Stomach smooth muscle (tissue), 2 donors: ENCODE measurements around the gene VPS9D1.
"Not testable (repeated sequence)": the region's sequence is repeated elsewhere in the genome, so short reads cannot be mapped to it uniquely, and the experiment has no call there.

Experiments used
- H3K27ac ChIP-seq: one replicate; pipeline ENCODE4 v1.7.0; 2013; ENCODE audit warnings: mild to moderate bottlenecking, low read length, inconsistent platforms
- H3K27me3 ChIP-seq, 2 donors: one replicate each; pipeline ENCODE4 v1.7.0; 2013; ENCODE audit warnings: low read length in 2 of 2; ENCODE audit not compliant: insufficient read depth in 2 of 2, control insufficient read depth in 1 of 2
- H3K36me3 ChIP-seq, 2 donors: one replicate each; pipeline ENCODE4 v1.7.0; 2013; ENCODE audit warnings: low read length in 2 of 2; ENCODE audit not compliant: control insufficient read depth in 2 of 2, insufficient read depth in 2 of 2
- H3K4me1 ChIP-seq: one replicate; pipeline ENCODE4 v1.7.0; 2013; ENCODE audit warnings: low read length; ENCODE audit not compliant: control insufficient read depth, insufficient read depth
- H3K4me3 ChIP-seq, 2 donors: one replicate each; pipeline ENCODE4 v1.7.0; 2013; ENCODE audit warnings: low read length in 2 of 2
- H3K9ac ChIP-seq, 2 donors: one replicate each; pipeline ENCODE4 v1.7.0; 2013; ENCODE audit warnings: low read length in 2 of 2, mild to moderate bottlenecking in 1 of 2
- H3K9me3 ChIP-seq, 2 donors: one replicate each; pipeline ENCODE4 v1.7.0; 2013; ENCODE audit warnings: low read length in 2 of 2; ENCODE audit not compliant: control insufficient read depth in 2 of 2
- donor health status: healthy.
- donor health status: Pancreatic carcinoma.

The VPS9D1 gene

GRCh38 chr16:89699629-89700099 lies 21.0 kb downstream of the VPS9D1 start:
- H3K4me3 ChIP-seq, result peak overlapping the region; percentile 75 to 78
- peak overlapping the region; percentile 53 for H3K27ac ChIP-seq
- H3K4me1 ChIP-seq, result peaks cover 19% of the 10 kb centered on the region
- not testable (repeated sequence) for H3K9me3 ChIP-seq, H3K36me3 ChIP-seq
- H3K9ac ChIP-seq, result peak overlapping the region in 1 of 2 donors; percentile 60
- H3K27me3 ChIP-seq, result peaks cover 7 to 11% of the 10 kb centered on the region in 2 donors

- peaks cover 19% of the 10 kb centered on the region for H3K4me1 ChIP-seq
- not testable (repeated sequence) for H3K9ac ChIP-seq, H3K27ac ChIP-seq, H3K9me3 ChIP-seq, H3K27me3 ChIP-seq, H3K4me3 ChIP-seq, H3K36me3 ChIP-seq
Observed at GRCh38 chr16:89698717-89699116, 22.0 kb downstream of the VPS9D1 start.

- peaks cover 0 to 7% of the 10 kb centered on the region in 2 donors for H3K27me3 ChIP-seq
- H3K4me3 ChIP-seq, result no peak overlapping the region
- no peaks in the 10 kb centered on the region for H3K9me3 ChIP-seq
- H3K9ac ChIP-seq, result no peak overlapping the region
- no peak overlapping the region for H3K27ac ChIP-seq
- H3K36me3 ChIP-seq, result peaks cover 11 to 14% of the 10 kb centered on the region in 2 donors
- H3K4me1 ChIP-seq, result peaks cover 19% of the 10 kb centered on the region
Observed at GRCh38 chr16:89697616-89698331, 22.9 kb downstream of the VPS9D1 start.

GRCh38 chr16:89697161-89697615 lies 23.5 kb downstream of the VPS9D1 start:
- no peak overlapping the region for H3K27ac ChIP-seq
- H3K4me3 ChIP-seq, result no peak overlapping the region
- peaks cover 19% of the 10 kb centered on the region for H3K4me1 ChIP-seq
- no peak overlapping the region for H3K9ac ChIP-seq
- H3K27me3 ChIP-seq, result peaks cover 0 to 6% of the 10 kb centered on the region in 2 donors
- H3K9me3 ChIP-seq, result no peaks in the 10 kb centered on the region
- peaks cover 12 to 18% of the 10 kb centered on the region in 2 donors for H3K36me3 ChIP-seq

GRCh38 chr16:89696670-89697128 lies 24.0 kb downstream of the VPS9D1 start:
- no peaks in the 10 kb centered on the region for H3K9me3 ChIP-seq
- no peak overlapping the region for H3K27ac ChIP-seq
- peaks cover 15% of the 10 kb centered on the region for H3K4me1 ChIP-seq
- peaks cover 15 to 18% of the 10 kb centered on the region in 2 donors for H3K36me3 ChIP-seq
- no peak overlapping the region for H3K4me3 ChIP-seq
- H3K9ac ChIP-seq, result no peak overlapping the region
- peaks cover 0 to 1% of the 10 kb centered on the region in 2 donors for H3K27me3 ChIP-seq

- Histone ChIP-seq H3K27ac (no peak overlapping the region), H3K9me3 (no peaks in the 10 kb centered on the region), H3K36me3 (peaks cover 20 to 24% of the 10 kb centered on the region in 2 donors), H3K9ac (no peak overlapping the region), H3K27me3 (no peaks in the 10 kb centered on the region), H3K4me1 (peaks cover 10% of the 10 kb centered on the region), H3K4me3 (no peak overlapping the region)
Observed at GRCh38 chr16:89695875-89696669, 24.6 kb downstream of the VPS9D1 start.

GRCh38 chr16:89695086-89695874 lies 25.4 kb downstream of the VPS9D1 start:
- H3K9me3 ChIP-seq, result no peaks in the 10 kb centered on the region
- peaks cover 2% of the 10 kb centered on the region for H3K4me1 ChIP-seq
- peaks cover 20 to 24% of the 10 kb centered on the region in 2 donors for H3K36me3 ChIP-seq
- no peak overlapping the region for H3K9ac ChIP-seq
- H3K27ac ChIP-seq, result no peak overlapping the region
- H3K27me3 ChIP-seq, result no peaks in the 10 kb centered on the region
- no peak overlapping the region for H3K4me3 ChIP-seq

- H3K27ac ChIP-seq, H3K9ac ChIP-seq, H3K27me3 ChIP-seq, H3K4me1 ChIP-seq, H3K4me3 ChIP-seq, H3K9me3 ChIP-seq: not testable (repeated sequence)
- peaks cover 20 to 24% of the 10 kb centered on the region in 2 donors for H3K36me3 ChIP-seq
Observed at GRCh38 chr16:89694784-89695085, 26.0 kb downstream of the VPS9D1 start.

GRCh38 chr16:89693931-89694783 lies 26.5 kb downstream of the VPS9D1 start:
- Histone ChIP-seq H3K4me3 (no peak overlapping the region), H3K4me1 (no peaks in the 10 kb centered on the region), H3K27me3 (no peaks in the 10 kb centered on the region), H3K9ac (no peak overlapping the region), H3K27ac (no peak overlapping the region), H3K36me3 (peaks cover 22 to 24% of the 10 kb centered on the region in 2 donors), H3K9me3 (no peaks in the 10 kb centered on the region)

GRCh38 chr16:89693289-89693731 lies 27.4 kb downstream of the VPS9D1 start:
- Histone ChIP-seq H3K9me3 (no peaks in the 10 kb centered on the region), H3K27ac (no peak overlapping the region), H3K9ac (no peak overlapping the region), H3K27me3 (no peaks in the 10 kb centered on the region), H3K36me3 (peaks cover 23 to 24% of the 10 kb centered on the region in 2 donors), H3K4me1 (no peaks in the 10 kb centered on the region), H3K4me3 (no peak overlapping the region)
